Measurements from ENCODE around the gene ELAVL2.

Gene ELAVL2

DNA sequence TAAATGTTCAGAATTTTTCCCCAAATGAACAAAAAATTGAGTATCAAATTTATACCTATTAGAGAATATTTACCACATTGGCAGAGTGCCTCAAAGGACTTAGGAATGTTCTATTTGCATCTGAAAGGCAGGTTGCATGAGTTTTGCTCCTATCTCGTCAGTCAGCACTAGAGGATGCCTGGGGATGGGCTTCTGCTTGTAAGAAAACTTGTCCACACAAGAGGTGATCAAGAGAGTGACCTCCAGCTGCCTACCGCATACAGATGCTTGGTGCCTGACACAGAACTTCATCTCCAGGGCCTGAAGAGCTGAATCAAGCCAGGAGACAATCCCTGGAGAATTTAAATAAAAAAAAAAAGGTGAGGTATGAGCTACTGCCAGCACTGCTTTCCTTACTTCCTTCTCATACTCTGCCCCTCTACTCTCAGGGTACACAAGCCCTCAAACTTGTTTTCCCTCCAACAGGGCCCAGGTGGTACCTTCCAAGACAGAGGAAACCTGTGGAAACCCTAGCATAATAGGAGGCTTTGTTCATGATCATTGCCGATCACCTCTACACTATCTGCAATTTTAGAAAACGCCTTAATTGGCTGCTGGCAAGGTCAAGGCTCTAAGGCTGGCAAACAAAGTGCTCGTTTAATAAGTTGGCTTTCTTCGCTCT is 166.6 kb downstream of the ELAVL2 start:
- no peak for DNase-seq

DNA sequence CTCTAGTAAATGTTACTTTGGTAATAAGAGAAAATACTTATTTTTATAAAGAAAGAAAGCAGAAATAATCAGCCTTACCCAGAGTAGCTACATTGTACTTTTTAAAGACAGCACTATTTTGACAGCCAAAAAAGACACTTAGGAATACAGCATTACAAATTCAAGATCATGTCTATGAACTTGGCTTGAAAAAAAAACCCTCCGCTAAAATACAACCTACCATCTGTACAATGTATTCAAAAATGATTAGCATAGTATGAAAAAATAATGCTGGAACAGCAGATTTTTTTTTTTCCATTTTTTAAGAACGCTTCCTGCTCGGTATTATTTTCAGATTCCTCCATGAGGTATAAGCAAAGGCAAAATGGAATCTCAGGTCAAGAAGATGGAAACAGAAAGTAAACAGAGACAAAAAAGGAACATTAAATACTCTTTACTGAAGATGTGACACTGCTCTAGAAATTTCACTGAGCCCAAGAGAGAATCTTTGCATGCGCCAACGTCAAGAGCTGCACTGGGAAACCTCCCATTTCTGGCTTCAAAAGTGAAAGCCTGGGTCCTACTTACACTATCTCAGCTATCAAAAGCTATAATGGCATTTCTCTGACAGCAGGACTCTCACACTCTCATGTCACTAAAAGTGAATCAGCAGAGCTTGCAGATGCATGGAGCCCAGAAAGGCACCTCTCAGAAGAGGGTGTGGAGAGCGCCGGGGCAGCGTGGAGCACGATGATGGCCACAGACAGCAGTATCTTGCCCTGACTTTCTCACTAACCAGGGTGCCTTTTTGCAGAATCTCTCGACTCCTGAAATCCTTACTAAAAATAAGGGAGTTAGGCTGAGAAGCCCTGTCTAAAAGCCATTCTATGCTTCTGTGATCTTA is 167.4 kb downstream of the ELAVL2 start:
- no peak for DNase-seq

DNA sequence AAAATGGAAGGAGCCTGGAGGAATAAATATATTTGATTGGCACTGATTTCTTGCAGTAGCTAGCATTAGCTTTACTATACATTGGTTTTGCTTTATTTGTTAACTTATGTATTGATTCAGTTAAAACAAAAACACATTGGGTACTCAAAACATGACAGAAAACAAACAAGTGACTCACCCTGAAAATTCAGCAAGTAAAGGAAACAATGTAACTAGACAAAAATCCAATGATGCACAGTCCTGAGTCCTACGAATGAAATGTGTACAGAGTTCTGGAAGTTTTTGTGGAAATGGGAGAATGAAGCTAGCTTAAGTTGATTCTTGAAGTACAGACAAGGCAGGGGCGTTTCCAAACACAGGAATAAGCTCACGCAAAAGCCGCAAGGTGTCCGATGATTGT is 175.0 kb downstream of the ELAVL2 start:
- no peak for DNase-seq

DNA sequence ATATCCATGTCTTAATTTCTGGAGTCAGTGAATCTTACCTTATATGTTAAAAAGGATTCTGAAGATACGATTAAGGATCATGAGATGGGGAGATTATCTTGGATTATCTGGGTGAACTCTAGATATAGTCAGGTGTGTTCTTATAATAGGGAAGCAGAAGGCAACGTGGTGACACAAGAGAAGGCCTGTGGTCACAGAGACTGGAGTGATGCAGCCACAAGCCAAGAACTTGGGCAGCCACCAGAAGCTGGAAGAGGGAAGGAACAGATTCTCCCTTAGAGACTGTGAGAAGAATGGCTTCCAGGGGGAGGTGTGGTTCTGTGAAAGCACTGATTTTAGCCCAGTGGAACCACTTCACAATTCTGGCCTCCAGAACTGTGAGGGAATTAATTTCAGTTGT is 177.4 kb downstream of the ELAVL2 start:
- no peak for DNase-seq

DNA sequence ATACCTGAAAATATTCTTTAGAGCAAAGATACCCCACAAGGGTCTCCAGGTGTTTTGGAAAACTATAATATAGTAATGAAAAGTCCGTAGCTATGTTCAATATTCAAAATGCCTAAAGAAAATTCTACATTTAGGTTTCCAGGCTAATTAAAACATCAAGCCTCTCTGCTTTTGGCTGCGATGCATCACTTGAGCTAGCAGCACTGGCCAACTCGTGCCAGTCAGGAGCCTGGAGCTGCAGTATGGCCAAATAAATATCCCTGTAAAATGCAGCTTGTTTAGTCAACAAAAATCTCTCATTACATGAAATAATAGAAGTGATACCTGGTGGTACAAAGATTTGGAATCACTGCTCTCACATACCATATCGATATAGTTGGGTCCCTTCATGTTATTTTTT is 181.1 kb downstream of the ELAVL2 start:
- no peak for DNase-seq

DNA sequence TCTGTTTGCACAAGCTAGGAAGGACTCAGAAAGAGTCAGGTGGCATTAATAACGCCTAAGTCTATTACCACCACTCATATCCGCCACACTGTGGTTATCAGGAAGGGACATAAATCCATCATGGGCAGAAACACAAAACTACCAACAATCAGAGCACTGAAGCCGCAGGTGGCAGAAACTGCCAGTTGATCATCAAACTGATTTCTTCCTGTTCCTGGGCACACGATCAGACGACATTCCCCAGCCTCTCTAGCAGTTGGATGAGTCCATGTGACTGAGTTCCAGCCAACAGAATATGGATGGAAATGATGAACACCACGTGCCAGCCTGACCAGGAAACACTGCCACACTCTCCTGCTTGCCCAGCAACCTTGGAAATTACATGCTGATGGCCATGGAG is 181.7 kb downstream of the ELAVL2 start:
- no peak for DNase-seq

DNA sequence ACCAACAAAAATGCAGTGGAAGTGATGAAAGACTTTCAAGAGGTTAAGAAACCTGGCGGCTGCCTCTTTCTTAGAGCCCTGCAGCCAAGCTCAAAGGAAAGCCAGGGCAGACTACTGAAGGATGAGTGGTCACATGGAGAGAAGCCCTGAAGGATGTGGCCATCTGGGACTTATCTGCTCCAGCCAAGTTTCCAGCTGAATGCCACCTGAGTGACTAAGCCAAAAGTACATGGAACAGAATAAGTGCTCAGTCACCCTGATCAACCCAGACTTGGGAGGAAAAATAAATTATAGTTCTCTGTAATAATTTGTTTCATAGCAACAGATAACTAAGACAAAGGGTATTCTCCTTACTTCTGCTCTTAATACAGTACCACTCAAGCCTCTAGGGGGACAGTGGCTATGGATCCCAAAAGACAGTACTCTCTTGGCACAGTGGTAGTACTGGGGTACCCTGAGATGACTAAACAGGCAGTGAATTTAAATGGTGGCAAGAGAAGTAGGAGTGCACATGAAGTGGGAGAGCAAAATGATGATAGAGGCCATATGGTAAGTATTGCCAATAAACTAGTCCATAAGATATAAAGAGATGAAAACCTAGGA is 182.3 kb downstream of the ELAVL2 start:
- no peak for DNase-seq
